HG02870 (cell line): ENCODE measurements around the gene SLC22A15.
"Not testable (repeated sequence)": the region's sequence is repeated elsewhere in the genome, so short reads cannot be mapped to it uniquely, and the experiment has no call there.

Experiments
- ATAC-seq: cut with Tn5 transposase; IDR thresholded peaks from one replicate; pipeline ENCODE4 v1.9.1; 2021; ENCODE audit warnings: mild to moderate bottlenecking, moderate library complexity; ENCODE audit not compliant: unreplicated experiment

The SLC22A15 gene

DNA sequence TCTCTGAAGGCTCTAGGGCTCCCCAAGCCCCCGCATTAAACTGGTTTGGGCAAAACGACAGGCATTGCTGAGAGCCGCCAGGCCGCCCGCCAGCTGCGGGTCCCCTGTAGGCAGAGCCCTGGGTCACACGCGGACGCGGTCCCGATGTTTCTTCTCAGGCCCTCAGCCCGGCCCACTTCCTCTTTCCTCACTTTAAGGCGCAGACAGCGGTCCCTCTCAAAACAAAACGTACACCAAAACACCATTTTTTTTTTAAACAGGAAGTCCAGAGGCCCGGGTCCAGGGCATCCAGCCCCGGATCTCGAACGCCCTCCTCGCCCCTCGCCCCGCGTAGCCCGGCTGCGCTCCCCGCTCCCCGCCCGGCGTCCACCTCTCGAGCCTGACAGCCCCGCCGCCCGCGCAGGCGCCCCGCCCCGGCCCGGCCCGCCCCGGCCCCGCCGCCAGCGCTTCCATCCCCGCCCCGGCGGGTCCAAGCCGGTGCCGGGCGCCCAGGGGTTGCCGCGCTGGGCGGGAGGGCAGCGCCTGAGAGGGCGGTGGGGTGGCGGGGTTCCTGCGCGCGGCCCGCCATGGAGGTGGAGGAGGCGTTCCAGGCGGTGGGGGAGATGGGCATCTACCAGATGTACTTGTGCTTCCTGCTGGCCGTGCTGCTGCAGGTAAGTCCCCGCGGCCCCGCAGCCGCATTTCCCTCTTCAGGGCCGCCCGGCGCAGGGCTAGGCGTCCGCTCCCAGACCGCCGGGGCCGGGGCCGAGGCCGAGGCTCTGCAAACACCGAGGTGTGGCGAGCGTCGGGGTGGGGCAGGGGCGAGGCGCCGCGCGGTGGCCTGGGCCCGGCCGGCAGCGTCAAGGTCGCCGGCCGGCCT is at the start of gene SLC22A15:
SLC22A15 (plus strand) TSS at position 452 of the 859 bp plus-strand sequence; CDS start at position 567, 115 bp downstream.
- ATAC-seq = peak; percentile 89

- no peak for ATAC-seq
Observed at GRCh38 chr1:115927971-115928370, 48.3 kb upstream of the SLC22A15 start.

DNA sequence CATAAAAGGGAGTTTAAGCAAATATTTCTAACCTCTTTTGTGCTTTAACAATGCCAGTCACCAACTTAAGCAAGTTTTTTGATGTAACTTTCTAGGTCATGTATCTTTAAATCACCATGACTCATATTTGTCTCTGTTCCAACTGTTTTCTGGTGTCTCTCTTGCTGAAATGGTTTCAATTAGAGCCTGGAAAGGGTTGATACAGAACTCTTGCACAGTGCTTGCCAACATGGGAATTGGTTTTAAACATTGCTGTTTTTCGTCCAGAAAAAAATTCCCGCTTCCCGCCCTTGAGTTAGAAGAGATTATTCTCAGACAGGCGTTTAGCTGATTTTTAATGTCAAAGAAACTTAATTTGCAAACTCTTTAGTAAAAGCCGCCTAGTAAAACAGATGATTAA is 46.4 kb upstream of the SLC22A15 start:
- no peak for ATAC-seq

GRCh38 chr1:115933625-115934024 is 42.7 kb upstream of the SLC22A15 start:
- no peak for ATAC-seq

GRCh38 chr1:115939455-115939854 is 36.9 kb upstream of the SLC22A15 start:
- no peak for ATAC-seq

DNA sequence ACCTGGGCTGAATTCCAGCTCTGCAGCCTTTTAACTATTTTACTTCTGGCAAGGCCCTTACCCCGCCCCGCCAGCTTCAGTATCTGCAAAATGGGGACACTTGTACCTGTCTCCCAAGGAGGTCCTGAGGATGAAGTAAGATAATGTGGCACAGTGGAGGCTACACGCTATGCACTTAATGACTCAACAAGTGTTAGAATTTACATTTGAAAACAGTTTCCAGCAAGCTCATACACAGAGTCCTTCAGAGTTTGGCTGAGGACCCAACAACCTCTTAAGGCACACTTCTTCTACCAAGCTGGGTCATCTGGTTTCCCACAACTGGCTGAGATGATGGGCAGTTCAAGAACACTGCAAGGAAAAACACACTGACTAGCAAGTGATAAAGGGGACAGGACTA is 30.2 kb upstream of the SLC22A15 start:
- no peak for ATAC-seq

- ATAC-seq = no peak
Observed at GRCh38 chr1:115949156-115949555, 27.2 kb upstream of the SLC22A15 start.

GRCh38 chr1:115951560-115951959 is 24.8 kb upstream of the SLC22A15 start:
- no peak for ATAC-seq

DNA sequence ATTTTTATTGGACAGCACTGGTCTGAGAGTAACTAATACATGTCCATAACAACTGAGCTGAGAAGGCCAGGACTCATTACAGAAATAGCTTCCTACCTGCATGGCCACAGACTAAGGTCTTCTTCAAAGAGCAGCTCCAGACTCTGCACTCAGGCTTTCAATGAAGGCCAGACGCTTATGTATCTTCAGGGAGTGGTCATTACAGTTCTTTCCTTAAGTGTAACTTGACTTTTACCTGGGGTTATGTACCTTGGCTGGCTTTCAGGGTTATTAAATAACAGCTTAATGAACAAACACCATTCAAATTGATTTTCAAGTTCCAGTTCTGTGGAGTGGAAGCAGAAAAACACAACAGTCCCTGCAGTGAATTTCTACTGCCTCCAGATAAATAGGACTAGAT is 23.8 kb upstream of the SLC22A15 start:
- ATAC-seq = no peak

DNA sequence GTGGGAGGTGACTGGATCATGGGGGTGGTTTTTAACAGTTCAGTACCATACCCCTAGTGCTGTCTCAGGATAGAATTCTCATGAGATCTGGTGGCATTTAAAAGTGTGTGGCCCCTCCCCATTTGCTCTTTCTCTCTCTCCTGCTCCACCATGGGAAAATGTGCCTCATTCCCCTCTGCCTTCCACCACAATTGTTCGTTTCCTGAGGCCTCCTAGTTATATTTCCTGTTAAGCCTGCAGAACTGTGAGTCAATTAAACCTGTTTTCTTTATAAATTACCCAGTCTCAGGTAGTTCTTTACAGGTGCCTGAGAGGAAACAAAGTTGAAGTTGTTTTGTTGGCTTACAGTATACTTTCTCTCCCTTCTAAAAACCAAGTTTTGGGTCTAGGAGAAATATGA is 23.1 kb upstream of the SLC22A15 start:
- no peak for ATAC-seq

DNA sequence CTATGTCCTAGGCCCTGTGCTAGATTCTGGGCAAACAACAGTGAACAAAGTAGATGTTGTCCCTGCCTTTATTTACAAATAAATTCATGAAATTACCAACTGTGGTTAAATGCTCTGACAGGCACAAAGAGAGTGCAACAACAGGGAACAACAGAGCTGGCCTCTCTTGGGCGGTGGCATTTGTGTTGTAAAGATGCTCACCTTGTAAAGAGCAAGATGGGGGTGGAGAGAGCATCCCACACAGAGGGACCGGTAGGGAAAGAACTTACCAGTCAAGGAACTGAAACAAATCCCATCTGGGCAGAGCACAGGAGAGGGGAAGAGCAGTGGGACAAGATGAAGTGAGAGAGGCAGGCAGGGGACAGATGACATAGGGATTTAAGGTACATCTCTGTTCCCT is 21.6 kb upstream of the SLC22A15 start:
- no peak for ATAC-seq

GRCh38 chr1:115955228-115955627 is 21.1 kb upstream of the SLC22A15 start:
- no peak for ATAC-seq

DNA sequence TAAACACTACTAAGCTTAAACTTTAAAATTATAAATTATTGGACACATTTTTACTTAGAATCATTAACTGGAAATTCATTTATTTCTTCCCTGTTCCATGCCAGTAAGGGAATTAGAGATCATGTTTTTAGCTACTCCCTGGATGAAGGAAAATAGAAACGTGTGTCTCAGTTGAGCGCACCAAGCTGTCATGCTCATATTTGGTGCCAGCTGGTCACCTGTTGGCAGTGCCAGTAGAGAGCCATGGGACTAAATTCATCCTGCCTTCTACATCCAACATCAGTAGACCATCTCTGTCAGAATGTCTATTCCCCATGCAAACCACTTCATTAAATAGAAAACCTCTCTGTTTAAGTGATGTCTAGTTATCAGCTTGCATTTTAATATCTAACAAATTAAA is 17.4 kb upstream of the SLC22A15 start:
- no peak for ATAC-seq

DNA sequence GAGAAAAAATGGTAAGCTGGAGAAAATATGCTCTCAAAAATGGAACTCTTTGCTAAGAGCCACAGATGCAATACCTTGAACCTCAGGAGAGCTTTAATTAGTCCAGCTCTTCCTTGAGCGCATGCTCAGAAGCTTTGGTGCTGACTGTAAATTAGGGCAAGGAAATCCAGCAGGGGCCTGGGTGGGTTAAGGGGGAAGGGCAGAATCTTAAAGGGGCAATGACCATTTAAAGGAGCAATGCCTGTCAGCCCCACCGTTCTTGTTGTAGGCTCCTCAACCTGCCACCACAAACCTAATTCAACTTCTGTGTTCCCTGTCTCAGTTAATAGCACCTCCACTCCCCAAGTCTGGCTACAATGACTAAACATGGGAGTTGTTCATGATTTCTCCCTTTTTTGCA is 6.8 kb upstream of the SLC22A15 start:
- no peak for ATAC-seq

DNA sequence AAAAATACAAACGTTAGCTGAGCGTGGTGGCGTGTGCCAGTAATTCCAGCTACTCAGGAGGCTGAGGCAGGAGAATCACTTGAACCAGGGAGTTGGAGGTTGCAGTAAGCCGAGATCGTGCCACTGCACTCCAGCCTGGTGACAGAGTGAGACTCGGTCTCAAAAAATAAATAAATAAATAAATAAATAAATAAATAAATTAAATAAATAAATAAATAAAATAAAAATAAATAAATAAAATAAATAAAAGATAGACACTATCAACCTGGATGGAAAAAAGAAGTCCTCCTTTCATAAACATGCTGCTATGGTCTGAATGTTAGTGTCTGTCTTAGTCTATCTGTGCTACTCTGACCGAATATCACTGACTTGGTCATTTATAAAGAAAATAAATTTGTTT is 4.5 kb upstream of the SLC22A15 start:
- not testable (repeated sequence) for ATAC-seq

DNA sequence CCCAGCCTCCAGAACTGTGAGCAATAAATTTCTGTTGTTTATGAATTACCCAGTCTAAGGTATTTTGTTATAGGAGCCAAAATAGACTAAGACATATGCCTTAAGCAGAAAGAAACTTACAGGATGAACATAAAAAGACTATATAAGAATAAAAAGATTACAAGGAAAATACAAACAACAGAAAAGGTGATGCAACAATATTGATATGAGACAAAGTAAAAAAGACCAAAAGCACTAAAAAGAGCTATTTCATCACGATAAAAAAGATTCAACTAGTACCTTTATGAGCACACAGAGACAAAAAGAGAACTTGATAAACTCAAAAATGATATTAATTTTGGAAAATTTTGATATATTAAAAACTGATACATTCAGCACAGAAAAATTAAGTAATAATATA is 3.2 kb upstream of the SLC22A15 start:
- ATAC-seq = no peak

- ATAC-seq = no peak
Observed at GRCh38 chr1:115975569-115976061, 698 bp upstream of the SLC22A15 start.

DNA sequence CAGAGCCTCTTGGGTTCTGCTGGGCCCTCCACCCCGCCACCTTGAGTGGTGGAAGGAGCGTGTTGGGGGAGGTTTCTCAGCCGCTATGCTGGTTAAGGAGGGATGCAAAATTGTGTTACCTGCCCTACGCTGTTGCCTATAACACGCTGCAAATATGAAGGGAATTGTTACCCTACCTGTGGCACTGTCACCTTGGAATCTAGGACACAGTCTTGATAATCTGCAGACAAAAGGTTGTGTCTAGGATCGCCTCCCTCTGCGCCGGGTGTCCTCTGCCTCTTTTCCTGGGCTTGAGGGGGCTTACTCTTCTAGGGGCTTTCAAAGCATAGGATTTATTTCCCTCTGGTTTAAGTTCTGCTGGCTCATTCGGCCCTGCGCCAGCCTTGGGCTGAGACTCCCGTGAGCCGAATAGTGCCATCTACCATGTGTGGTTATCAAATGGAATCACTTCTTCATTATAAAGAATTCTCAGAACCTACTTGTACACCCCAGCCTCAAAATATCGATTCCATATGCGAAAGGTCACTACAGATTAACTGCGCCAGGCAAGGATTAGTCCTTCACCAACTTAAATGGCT is 697 bp downstream of the SLC22A15 start:
- ATAC-seq = no peak

- no peak for ATAC-seq
Observed at GRCh38 chr1:115977499-115978258, 1.4 kb downstream of the SLC22A15 start.

GRCh38 chr1:115978292-115978941 is 2.1 kb downstream of the SLC22A15 start:
- ATAC-seq = no peak

- no peak for ATAC-seq
Observed at GRCh38 chr1:115980156-115980555, 3.8 kb downstream of the SLC22A15 start.
